Sigmoid colon (tissue), 3 donors: ENCODE results near the gene CDK16.

Source experiments
- CTCF ChIP-seq, 4 experiments: fragments of 450-650 bp in 3 of 4; fragments of 200-600 bp in 1 of 4; IDR thresholded peaks; one replicate each; pipeline ENCODE4 v1.5.1; 2016 to 2019; ENCODE audit warnings: antibody characterized with exemption in 4 of 4, mild to moderate bottlenecking in 3 of 4, moderate library complexity in 2 of 4
- POLR2A ChIP-seq, 2 donors: fragments of 450-650 bp; IDR thresholded peaks; one replicate each; pipeline ENCODE4 v1.6.1; 2016; ENCODE audit warnings: antibody characterized with exemption in 2 of 2, mild to moderate bottlenecking in 2 of 2, moderate library complexity in 2 of 2

- TF ChIP-seq CTCF (IDR thresholded peaks at IDR 0.05): no peak
- TF ChIP-seq POLR2A (IDR thresholded peaks at IDR 0.05): no peak
Observed at GRCh38 chrX:47217121-47217851, 1.2 kb upstream of the CDK16 start.
